IPS-18a (cell line): ENCODE measurements around the gene SLC15A4.
"Not testable (repeated sequence)": the region's sequence is repeated elsewhere in the genome, so short reads cannot be mapped to it uniquely, and the experiment has no call there.

Experiments used
- H3K27ac ChIP-seq: one replicate; pipeline ENCODE4 v1.5.1; 2013; ENCODE audit warnings: low read length
- H3K27me3 ChIP-seq: one replicate; pipeline ENCODE4 v1.6.1; 2013; ENCODE audit warnings: mild to moderate bottlenecking, low read length; ENCODE audit not compliant: control insufficient read depth, insufficient read depth
- H3K36me3 ChIP-seq: one replicate; pipeline ENCODE4 v1.6.1; 2013; ENCODE audit warnings: low read depth, low read length; ENCODE audit not compliant: control insufficient read depth
- H3K4me1 ChIP-seq: one replicate; pipeline ENCODE4 v1.6.1; 2013; ENCODE audit warnings: low read depth, low read length; ENCODE audit not compliant: control insufficient read depth
- H3K4me3 ChIP-seq: one replicate; pipeline ENCODE4 v1.5.1; 2013; ENCODE audit warnings: low read length
- H3K9ac ChIP-seq: one replicate; pipeline ENCODE4 v1.6.1; 2013; ENCODE audit warnings: mild to moderate bottlenecking, low read length, moderate library complexity
- H3K9me3 ChIP-seq: one replicate; pipeline ENCODE4 v1.6.1; 2013; ENCODE audit warnings: low read depth, low read length; ENCODE audit not compliant: control insufficient read depth

The SLC15A4 gene

DNA sequence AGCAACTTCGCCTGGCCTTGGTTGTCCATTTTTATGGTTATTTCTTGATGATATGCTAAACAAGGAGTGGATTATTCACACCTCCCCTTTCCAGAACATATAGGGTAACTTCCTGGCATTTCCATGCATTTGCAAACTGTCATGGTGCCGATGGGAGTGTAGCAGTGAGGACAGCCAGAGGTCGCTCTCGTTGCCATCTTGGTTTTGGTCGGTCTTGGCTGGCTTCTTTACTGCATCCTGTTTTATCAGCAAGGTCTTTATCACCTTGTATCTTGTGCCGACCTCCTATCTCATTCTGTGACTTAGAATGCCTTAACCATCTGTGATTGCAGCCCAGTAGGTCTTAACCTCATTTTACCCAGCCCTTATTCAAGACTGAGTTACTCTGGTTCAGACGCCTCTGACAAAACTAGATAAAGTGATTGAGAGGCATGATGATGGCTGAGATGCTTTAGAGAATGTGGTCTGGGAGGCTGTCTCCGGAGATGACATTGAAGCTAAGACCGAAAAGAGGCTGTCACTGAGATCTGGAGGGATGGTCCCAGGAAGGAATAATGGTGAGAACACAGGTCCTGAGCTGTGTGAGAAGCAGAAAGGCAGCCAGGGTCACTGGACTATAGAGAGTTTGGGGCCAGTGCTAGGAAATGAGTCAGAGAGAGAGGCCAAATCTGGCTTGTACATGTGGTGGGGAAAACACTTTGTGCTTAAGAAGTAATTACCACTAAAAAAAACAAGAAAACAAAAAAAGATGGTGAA is 32.5 kb upstream of the SLC15A4 start:
- Histone ChIP-seq H3K9ac (no peak overlapping the region), H3K4me1 (no peaks in the 10 kb centered on the region), H3K27ac (no peak overlapping the region), H3K9me3 (peaks cover 19% of the 10 kb centered on the region), H3K4me3 (no peak overlapping the region), H3K27me3 (peaks cover 12% of the 10 kb centered on the region), H3K36me3 (peaks cover 3% of the 10 kb centered on the region)

GRCh38 chr12:128853600-128854197 is 29.9 kb upstream of the SLC15A4 start:
- H3K27ac ChIP-seq: no peak overlapping the region
- H3K9ac ChIP-seq: no peak overlapping the region
- H3K4me1 ChIP-seq: no peaks in the 10 kb centered on the region
- peaks cover 16% of the 10 kb centered on the region for H3K9me3 ChIP-seq
- peaks cover 3% of the 10 kb centered on the region for H3K36me3 ChIP-seq
- H3K27me3 ChIP-seq: peaks cover 12% of the 10 kb centered on the region
- H3K4me3 ChIP-seq: peak overlapping the region; percentile 44

DNA sequence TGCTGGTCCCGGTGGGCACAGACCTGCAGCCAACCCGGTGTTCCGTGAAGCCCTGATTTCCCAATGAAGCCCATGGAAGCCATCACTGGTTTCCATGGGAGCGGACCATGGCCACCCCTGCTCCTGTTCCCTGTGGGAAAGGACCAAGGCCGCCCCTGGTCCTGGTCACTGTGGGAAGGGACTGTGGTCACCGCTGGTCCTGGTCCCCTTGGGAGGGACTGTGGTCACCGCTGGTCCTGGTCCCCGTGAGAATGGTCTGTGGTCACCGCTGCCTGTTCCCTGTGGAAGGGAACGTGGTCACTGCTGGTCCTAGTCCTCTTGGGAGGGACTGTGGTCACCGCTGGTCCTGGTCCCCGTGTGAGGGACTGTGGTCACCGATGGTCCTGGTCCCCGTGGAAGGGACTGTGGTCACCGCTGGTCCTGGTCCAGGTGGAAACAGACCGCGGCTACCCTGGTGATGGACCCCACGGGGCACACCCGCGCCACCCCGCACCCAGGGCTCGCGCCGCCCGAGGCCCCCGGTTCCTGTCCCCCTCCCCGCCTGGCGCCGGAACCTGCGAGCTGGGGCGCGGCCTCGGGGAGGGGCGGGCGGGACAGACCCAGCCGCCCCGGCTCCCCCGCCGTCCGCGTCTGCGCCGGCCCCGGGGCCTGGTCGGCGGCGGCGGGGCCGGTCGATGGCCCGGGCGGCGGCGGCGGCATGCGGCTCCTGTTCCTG is 29.3 kb upstream of the SLC15A4 start, which contains the start of gene GLT1D1:
TSS of gene GLT1D1 (plus strand) at position 594 of the 715 bp plus-strand sequence. CDS start at position 698, 104 bp downstream.
- H3K27ac ChIP-seq: no peak within 1 kb of the TSS
- H3K4me1 ChIP-seq: no peaks in the 10 kb centered on the region
- H3K9me3 ChIP-seq: peaks cover 16% of the 10 kb centered on the region
- H3K36me3 ChIP-seq: peaks cover 3% of the 10 kb centered on the region
- no peak within 1 kb of the TSS for H3K9ac ChIP-seq
- H3K4me3 ChIP-seq: peak within 1 kb of the TSS; percentile 44
- peaks cover 12% of the 10 kb centered on the region for H3K27me3 ChIP-seq

DNA sequence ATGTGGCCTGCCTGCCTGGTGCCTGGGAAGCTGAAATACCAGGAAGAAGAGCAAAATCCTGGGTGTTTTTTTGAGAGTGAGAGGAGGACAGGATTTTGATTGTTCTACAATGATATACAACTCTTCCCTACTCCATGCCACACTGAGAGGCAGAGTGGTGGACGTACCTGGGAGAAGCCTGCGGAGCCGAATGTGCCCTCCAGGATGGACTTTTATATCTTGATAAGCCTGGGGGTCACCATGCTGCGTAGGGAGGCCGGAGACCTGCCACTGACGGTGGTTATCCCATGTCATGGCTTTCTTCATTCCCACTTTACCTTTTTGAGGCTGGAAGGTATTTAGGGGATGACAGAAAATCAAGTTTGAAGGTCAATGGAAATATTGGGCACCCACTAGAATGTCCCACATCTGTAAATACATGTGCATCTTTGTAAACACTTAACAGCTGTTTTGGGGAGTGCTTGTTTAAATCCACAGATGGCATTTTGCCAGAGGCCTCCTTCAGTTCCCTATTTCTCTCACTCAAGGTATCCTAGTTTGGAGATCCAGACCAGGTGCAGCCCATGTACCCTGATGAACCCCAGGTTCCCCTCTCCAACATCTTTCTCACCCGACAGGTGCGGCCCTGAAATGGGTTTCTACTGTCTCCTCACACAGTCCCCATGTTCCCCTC is 28.4 kb upstream of the SLC15A4 start:
- peaks cover 13% of the 10 kb centered on the region for H3K9me3 ChIP-seq
- peaks cover 3% of the 10 kb centered on the region for H3K36me3 ChIP-seq
- no peaks in the 10 kb centered on the region for H3K4me1 ChIP-seq
- H3K27me3 ChIP-seq: peaks cover 12% of the 10 kb centered on the region
- H3K27ac ChIP-seq: no peak overlapping the region
- no peak overlapping the region for H3K4me3 ChIP-seq
- H3K9ac ChIP-seq: no peak overlapping the region

GRCh38 chr12:128851429-128851828 is 27.7 kb upstream of the SLC15A4 start:
- H3K4me1 ChIP-seq, H3K4me3 ChIP-seq, H3K9ac ChIP-seq, H3K36me3 ChIP-seq, H3K27ac ChIP-seq: not testable (repeated sequence)
- Histone ChIP-seq H3K27me3 (peaks cover 12% of the 10 kb centered on the region), H3K9me3 (peaks cover 12% of the 10 kb centered on the region)

GRCh38 chr12:128850400-128850799 is 26.6 kb upstream of the SLC15A4 start:
- no peak overlapping the region for H3K27ac ChIP-seq
- H3K36me3 ChIP-seq: no peaks in the 10 kb centered on the region
- H3K4me1 ChIP-seq: no peaks in the 10 kb centered on the region
- no peak overlapping the region for H3K9ac ChIP-seq
- H3K4me3 ChIP-seq: no peak overlapping the region
- H3K27me3 ChIP-seq: peaks cover 12% of the 10 kb centered on the region
- H3K9me3 ChIP-seq: peaks cover 7% of the 10 kb centered on the region

DNA sequence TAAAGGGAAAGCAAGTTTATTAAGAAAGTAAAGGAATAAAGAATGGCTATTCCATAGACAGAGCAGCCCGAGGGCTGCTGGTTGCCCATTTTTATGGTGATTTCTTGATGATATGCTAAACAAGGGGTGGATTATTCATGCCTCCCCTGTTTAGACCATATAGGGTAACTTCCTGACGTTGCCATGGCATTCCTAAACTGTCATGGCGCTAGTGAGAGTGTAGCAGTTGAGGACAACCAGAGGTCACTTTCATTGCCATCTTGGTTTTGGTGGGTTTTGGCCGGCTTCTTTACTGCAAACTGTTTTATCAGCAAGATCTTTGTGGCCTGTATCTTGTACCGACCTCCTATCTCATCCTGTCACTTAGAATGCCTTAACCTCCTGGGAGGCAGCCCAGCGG is 26.0 kb upstream of the SLC15A4 start:
- H3K4me1 ChIP-seq, H3K4me3 ChIP-seq, H3K9me3 ChIP-seq, H3K36me3 ChIP-seq, H3K27ac ChIP-seq, H3K9ac ChIP-seq: not testable (repeated sequence)
- peaks cover 12% of the 10 kb centered on the region for H3K27me3 ChIP-seq

DNA sequence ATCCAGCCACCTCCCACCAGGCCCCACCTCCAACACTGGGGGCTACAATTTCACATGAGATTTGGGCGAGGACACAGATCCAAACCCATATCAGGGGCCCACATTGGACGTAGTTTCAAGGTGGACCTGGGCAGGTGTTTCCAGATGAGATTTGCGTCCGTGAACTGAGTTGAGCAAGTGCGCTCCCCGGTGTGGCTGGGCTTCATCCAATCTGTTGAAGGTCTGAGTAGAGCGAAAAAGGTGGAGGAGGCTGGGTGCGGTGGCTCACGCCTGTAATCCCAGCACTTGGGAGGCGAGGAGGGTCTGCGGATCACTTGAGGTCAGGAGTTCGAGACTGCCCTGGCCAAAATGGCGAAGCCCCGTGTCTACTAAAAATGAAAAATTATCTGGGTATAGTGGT is 24.6 kb upstream of the SLC15A4 start:
- H3K27ac ChIP-seq: no peak overlapping the region
- no peaks in the 10 kb centered on the region for H3K4me1 ChIP-seq
- no peaks in the 10 kb centered on the region for H3K36me3 ChIP-seq
- peaks cover 4% of the 10 kb centered on the region for H3K9me3 ChIP-seq
- no peak overlapping the region for H3K4me3 ChIP-seq
- H3K27me3 ChIP-seq: peaks cover 12% of the 10 kb centered on the region
- H3K9ac ChIP-seq: no peak overlapping the region

GRCh38 chr12:128846671-128847070 is 22.9 kb upstream of the SLC15A4 start:
- H3K9ac ChIP-seq, H3K27me3 ChIP-seq, H3K36me3 ChIP-seq, H3K27ac ChIP-seq, H3K4me1 ChIP-seq, H3K4me3 ChIP-seq: not testable (repeated sequence)
- peaks cover 16% of the 10 kb centered on the region for H3K9me3 ChIP-seq

GRCh38 chr12:128844031-128844635 is 20.4 kb upstream of the SLC15A4 start:
- H3K4me1 ChIP-seq: no peaks in the 10 kb centered on the region
- peaks cover 19% of the 10 kb centered on the region for H3K9me3 ChIP-seq
- H3K4me3 ChIP-seq: no peak overlapping the region
- H3K9ac ChIP-seq: no peak overlapping the region
- no peaks in the 10 kb centered on the region for H3K27me3 ChIP-seq
- no peaks in the 10 kb centered on the region for H3K36me3 ChIP-seq
- H3K27ac ChIP-seq: no peak overlapping the region

- Histone ChIP-seq H3K4me3 (no peak overlapping the region), H3K27me3 (no peaks in the 10 kb centered on the region), H3K9ac (no peak overlapping the region), H3K36me3 (no peaks in the 10 kb centered on the region), H3K9me3 (peaks cover 21% of the 10 kb centered on the region), H3K27ac (no peak overlapping the region), H3K4me1 (no peaks in the 10 kb centered on the region)
These were observed 19.8 kb upstream of the SLC15A4 start for GRCh38 chr12:128843538-128843937.
